Measurements from ENCODE around the gene PACRGL.

DNA sequence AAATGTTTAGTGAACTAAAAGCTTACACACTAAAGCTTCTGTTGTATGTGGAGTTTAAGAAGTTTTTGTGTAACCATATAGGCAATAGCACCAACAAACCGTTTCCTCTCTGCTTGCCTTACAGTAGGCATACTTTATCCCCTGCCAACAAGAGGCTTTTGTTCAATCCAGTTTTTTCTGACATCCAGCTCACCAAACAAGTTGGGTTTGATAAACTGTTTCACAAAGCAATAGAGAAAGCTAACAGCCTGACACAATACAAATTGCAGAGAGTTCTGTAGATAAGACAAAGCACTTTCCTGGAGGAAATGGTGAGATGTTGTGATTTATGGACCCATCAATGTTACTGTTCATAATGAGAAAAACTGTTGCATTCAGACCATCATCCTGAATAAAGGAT lies 53.8 kb downstream of the PACRGL start:
- TF ChIP-seq, protein P1, sequence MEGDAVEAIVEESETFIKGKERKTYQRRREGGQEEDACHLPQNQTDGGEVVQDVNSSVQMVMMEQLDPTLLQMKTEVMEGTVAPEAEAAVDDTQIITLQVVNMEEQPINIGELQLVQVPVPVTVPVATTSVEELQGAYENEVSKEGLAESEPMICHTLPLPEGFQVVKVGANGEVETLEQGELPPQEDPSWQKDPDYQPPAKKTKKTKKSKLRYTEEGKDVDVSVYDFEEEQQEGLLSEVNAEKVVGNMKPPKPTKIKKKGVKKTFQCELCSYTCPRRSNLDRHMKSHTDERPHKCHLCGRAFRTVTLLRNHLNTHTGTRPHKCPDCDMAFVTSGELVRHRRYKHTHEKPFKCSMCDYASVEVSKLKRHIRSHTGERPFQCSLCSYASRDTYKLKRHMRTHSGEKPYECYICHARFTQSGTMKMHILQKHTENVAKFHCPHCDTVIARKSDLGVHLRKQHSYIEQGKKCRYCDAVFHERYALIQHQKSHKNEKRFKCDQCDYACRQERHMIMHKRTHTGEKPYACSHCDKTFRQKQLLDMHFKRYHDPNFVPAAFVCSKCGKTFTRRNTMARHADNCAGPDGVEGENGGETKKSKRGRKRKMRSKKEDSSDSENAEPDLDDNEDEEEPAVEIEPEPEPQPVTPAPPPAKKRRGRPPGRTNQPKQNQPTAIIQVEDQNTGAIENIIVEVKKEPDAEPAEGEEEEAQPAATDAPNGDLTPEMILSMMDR (IDR thresholded peaks at IDR 0.05; ENCODE audit: insufficient read depth, low read length, poor library complexity, severe bottlenecking), result no peak
- no peak for TF ChIP-seq EZH2phosphoT487 (conservative IDR thresholded peaks at IDR 0.05; ENCODE audit: low read length)

All from SU-DHL-6 (cell line).